Breast epithelium (tissue), 3 donors: ENCODE measurements around the gene SUPT7L.

Source experiments
- POLR2A ChIP-seq: fragments of 450-650 bp; IDR thresholded peaks from one replicate; pipeline ENCODE4 v1.6.1; 2016; ENCODE audit warnings: antibody characterized with exemption, mild to moderate bottlenecking, moderate library complexity
- POLR2AphosphoS5 ChIP-seq, 3 donors: sonication (generic); formaldehyde crosslinking; IDR thresholded peaks; one replicate each; pipeline ENCODE4 v1.6.1; 2017; ENCODE audit warnings: antibody characterized with exemption in 3 of 3
- TF ChIP-seq, protein P1 (sequence below), 3 donors: fragments of 450-650 bp; IDR thresholded peaks; one replicate each; pipeline ENCODE4 v1.5.1; 2016 to 2017; ENCODE audit warnings: antibody characterized with exemption in 3 of 3, mild to moderate bottlenecking in 3 of 3, moderate library complexity in 3 of 3

DNA sequence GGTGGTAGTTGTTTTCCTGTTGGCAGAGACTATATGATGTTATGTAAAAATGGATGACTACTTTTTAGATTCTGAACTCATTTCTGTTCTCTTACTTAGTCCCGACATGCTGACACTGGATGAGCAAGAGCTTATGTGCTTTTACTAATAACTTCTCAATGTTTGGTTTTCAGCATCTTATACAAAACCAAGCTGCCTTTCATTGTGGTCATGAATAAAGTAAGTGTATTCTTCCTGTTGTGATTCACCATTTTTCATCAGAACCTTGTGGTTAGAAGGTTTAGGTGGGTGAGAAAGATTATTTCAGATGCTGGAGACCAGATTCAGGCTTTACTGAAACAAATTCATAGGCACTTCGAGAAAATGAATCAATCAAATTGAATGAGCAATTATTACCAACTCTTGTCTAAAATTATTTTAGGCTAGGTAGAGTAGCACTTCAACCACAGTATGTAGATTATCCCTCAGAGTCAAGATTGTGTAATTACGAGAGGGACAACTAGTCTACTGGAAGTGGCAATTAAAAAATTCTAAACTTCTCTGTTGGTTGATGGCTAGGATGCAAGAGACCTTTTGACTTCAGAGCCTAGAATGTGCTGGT is 25.3 kb downstream of the SUPT7L start:
- TF ChIP-seq POLR2AphosphoS5 (IDR thresholded peaks at IDR 0.05) (no peak), POLR2A (no peak)
- TF ChIP-seq, protein P1, sequence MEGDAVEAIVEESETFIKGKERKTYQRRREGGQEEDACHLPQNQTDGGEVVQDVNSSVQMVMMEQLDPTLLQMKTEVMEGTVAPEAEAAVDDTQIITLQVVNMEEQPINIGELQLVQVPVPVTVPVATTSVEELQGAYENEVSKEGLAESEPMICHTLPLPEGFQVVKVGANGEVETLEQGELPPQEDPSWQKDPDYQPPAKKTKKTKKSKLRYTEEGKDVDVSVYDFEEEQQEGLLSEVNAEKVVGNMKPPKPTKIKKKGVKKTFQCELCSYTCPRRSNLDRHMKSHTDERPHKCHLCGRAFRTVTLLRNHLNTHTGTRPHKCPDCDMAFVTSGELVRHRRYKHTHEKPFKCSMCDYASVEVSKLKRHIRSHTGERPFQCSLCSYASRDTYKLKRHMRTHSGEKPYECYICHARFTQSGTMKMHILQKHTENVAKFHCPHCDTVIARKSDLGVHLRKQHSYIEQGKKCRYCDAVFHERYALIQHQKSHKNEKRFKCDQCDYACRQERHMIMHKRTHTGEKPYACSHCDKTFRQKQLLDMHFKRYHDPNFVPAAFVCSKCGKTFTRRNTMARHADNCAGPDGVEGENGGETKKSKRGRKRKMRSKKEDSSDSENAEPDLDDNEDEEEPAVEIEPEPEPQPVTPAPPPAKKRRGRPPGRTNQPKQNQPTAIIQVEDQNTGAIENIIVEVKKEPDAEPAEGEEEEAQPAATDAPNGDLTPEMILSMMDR (IDR thresholded peaks at IDR 0.05), result no peak
